HepG2 (cell line): ENCODE results near the gene ZFP82. TPM values are rescaled to one million over a fixed set of nuclear protein-coding genes. Genes with fewer than 3 reads are reported as not detected.

Source experiments
- ATAC-seq: fragments of 200-7000 bp; cut with Tn5 transposase; 3 replicates; pipeline ENCODE4 v1.9.1; 2020; ENCODE audit warnings: mild to moderate bottlenecking, moderate library complexity
- BruUV-seq: library from RNA; stranded (reverse); fragments of 400-500 nt; replicated peaks from 2 replicates; lab custom pipeline; 2021; lab: Mats Ljungman, UMichigan
- CTCF ChIA-PET: fragments of 300-600 bp; formaldehyde crosslinking; extraction: SDS; loops from one replicate; lab custom pipeline; 2021; ENCODE audit warnings: low total read pairs, inconsistent platforms, low intra/inter-chr PET ratio; lab: Yijun Ruan, JAX
- POLR2A ChIA-PET: fragments of 350-600 bp; sonication (Branson Sonifier 250); formaldehyde crosslinking; loops from one replicate; lab custom pipeline; 2020; ENCODE audit warnings: antibody characterized with exemption, inconsistent platforms; lab: Yijun Ruan, JAX
- DNase-seq: peaks from one replicate; pipeline ENCODE4 v3.0.0-alpha.2; 2015; ENCODE audit warnings: low spot score
- FAIRE-seq: peaks from 3 replicates; lab custom pipeline; 2011; peaks lifted over from hg19 to GRCh38; lab: Jason Lieb, UNC
- H2AFZ ChIP-seq: one replicate; pipeline ENCODE4 v1.6.1; 2011; ENCODE audit warnings: low read length, inconsistent platforms
- H3K27ac ChIP-seq: fragments of 300-600 bp; 3 replicates; pipeline ENCODE4 v1.8.0; 2011; ENCODE audit warnings: mixed run types, mild to moderate bottlenecking, mixed read lengths, low read length, inconsistent platforms; ENCODE audit not compliant: insufficient read depth; ENCODE audit errors: extremely low read length
- H3K27me3 ChIP-seq, 2 experiments: fragments of 200-600 bp in 1 of 2; 2 replicates in 1 of 2; 3 replicates in 1 of 2; pipeline versions ENCODE4 v1.6.0 to v1.8.0; 2011; ENCODE audit warnings: low read length in 2 of 2, mild to moderate bottlenecking in 2 of 2, moderate library complexity in 2 of 2, inconsistent platforms in 1 of 2; ENCODE audit not compliant: insufficient read depth in 2 of 2, control insufficient read depth in 1 of 2
- H3K36me3 ChIP-seq, 2 experiments: fragments of 200-600 bp in 1 of 2; replicated peaks in 1 of 2; 2 replicates in 1 of 2; 3 replicates in 1 of 2; pipeline versions ENCODE4 v1.5.1 to v1.8.0; 2011; ENCODE audit warnings: low read length in 2 of 2, inconsistent platforms in 1 of 2; ENCODE audit not compliant: insufficient read depth in 2 of 2, control insufficient read depth in 1 of 2
- H3K4me1 ChIP-seq: 2 replicates; pipeline ENCODE4 v1.5.1; 2012; ENCODE audit warnings: low read length, inconsistent platforms; ENCODE audit not compliant: insufficient read depth
- H3K4me2 ChIP-seq: 2 replicates; pipeline ENCODE4 v1.6.0; 2011; ENCODE audit warnings: low read depth, low read length, inconsistent platforms
- H3K4me3 ChIP-seq, 3 experiments: fragments of 200-600 bp in 1 of 3; sonication (generic), shearing (Covaris generic) in 1 of 3; replicated peaks in 1 of 3; 2 replicates each; pipeline ENCODE4 v1.5.1; 2011 to 2016; ENCODE audit warnings: low read length in 3 of 3, inconsistent platforms in 2 of 3, low read depth in 2 of 3, mild to moderate bottlenecking in 2 of 3, control low read depth in 1 of 3, mixed read lengths in 1 of 3; ENCODE audit not compliant: insufficient read depth in 1 of 3
- H3K79me2 ChIP-seq: one replicate; pipeline ENCODE4 v1.6.1; 2011; ENCODE audit warnings: low read length, inconsistent platforms; ENCODE audit not compliant: insufficient read depth
- H3K9ac ChIP-seq: 2 replicates; pipeline ENCODE4 v1.6.0; 2011; ENCODE audit warnings: mild to moderate bottlenecking, low read depth, low read length, inconsistent platforms; ENCODE audit not compliant: insufficient read depth
- H3K9me3 ChIP-seq: 2 replicates; pipeline ENCODE4 v1.5.1; 2012; ENCODE audit warnings: mild to moderate bottlenecking, low read length
- H4K20me1 ChIP-seq: 2 replicates; pipeline ENCODE4 v1.6.0; 2011; ENCODE audit warnings: inconsistent platforms, mild to moderate bottlenecking, low read length, moderate library complexity; ENCODE audit not compliant: insufficient read depth
- CEBPG ChIP-seq: IDR thresholded peaks from 2 replicates; pipeline ENCODE4 v1.6.1; 2016
- GATAD2A ChIP-seq: IDR thresholded peaks from 2 replicates; pipeline ENCODE4 v1.6.1; 2016
- GFI1 ChIP-seq: sonication (generic); formaldehyde crosslinking; IDR thresholded peaks from 2 replicates; pipeline ENCODE4 v1.5.0; 2020; ENCODE audit warnings: missing genetic modification reagents, mild to moderate bottlenecking, borderline replicate concordance
- HNF1A ChIP-seq, 2 experiments: sonication (generic) in 1 of 2; formaldehyde crosslinking in 1 of 2; IDR thresholded peaks; 2 replicates each; pipeline versions ENCODE4 v1.4.0 to v1.6.1; 2016 to 2020; ENCODE audit warnings: borderline replicate concordance in 1 of 2, low read depth in 1 of 2, mild to moderate bottlenecking in 1 of 2, missing genetic modification reagents in 1 of 2
- HNF4A ChIP-seq: sonication (generic); formaldehyde crosslinking; IDR thresholded peaks from 2 replicates; pipeline ENCODE4 v1.4.0; 2020; ENCODE audit warnings: missing genetic modification reagents
- IRF2 ChIP-seq: IDR thresholded peaks from 2 replicates; pipeline ENCODE4 v1.6.1; 2018; ENCODE audit warnings: missing genetic modification reagents, missing compliant biosample characterization
- KAT8 ChIP-seq: IDR thresholded peaks from 2 replicates; pipeline ENCODE4 v1.6.1; 2016; ENCODE audit warnings: missing genetic modification reagents, missing compliant biosample characterization
- MIXL1 ChIP-seq: IDR thresholded peaks from 2 replicates; pipeline ENCODE4 v1.6.1; 2016
- NR2C2 ChIP-seq: sonication (generic); formaldehyde crosslinking; IDR thresholded peaks from 2 replicates; pipeline ENCODE4 v1.4.0; 2020; ENCODE audit warnings: missing genetic modification reagents, mild to moderate bottlenecking, moderate library complexity, borderline replicate concordance
- POLR2A ChIP-seq, 2 experiments: IDR thresholded peaks; 2 replicates each; pipeline ENCODE4 v1.6.1; 2011; ENCODE audit warnings: low read depth in 2 of 2, low read length in 2 of 2, mild to moderate bottlenecking in 1 of 2, moderate library complexity in 1 of 2; ENCODE audit not compliant: insufficient read depth in 1 of 2
- POLR2AphosphoS5 ChIP-seq: IDR thresholded peaks from 2 replicates; pipeline ENCODE4 v1.6.1; 2012; ENCODE audit warnings: low read depth, low read length
- RCOR2 ChIP-seq: IDR thresholded peaks from 2 replicates; pipeline ENCODE4 v1.6.1; 2016; ENCODE audit warnings: missing biosample characterization, missing genetic modification reagents
- RXRB ChIP-seq: IDR thresholded peaks from 2 replicates; pipeline ENCODE4 v1.6.1; 2016; ENCODE audit warnings: borderline replicate concordance, missing genetic modification reagents, missing compliant biosample characterization
- SALL2 ChIP-seq: sonication (generic); formaldehyde crosslinking; IDR thresholded peaks from 2 replicates; pipeline ENCODE4 v1.8.1; 2023; ENCODE audit warnings: mild to moderate bottlenecking, missing genetic modification reagents, inconsistent platforms
- SMC3 ChIP-seq: IDR thresholded peaks from 2 replicates; pipeline ENCODE4 v1.6.1; 2011; ENCODE audit warnings: low read length, improper control_type of control experiment
- SP5 ChIP-seq: IDR thresholded peaks from 2 replicates; pipeline ENCODE4 v1.6.1; 2016; ENCODE audit warnings: low read depth, borderline replicate concordance
- ZFY ChIP-seq: sonication (generic); formaldehyde crosslinking; IDR thresholded peaks from 2 replicates; pipeline ENCODE4 v1.4.0; 2020; ENCODE audit warnings: missing genetic modification reagents
- ZNF121 ChIP-seq: sonication (generic); formaldehyde crosslinking; IDR thresholded peaks from 2 replicates; pipeline ENCODE4 v1.5.0; 2020; ENCODE audit warnings: mild to moderate bottlenecking, missing genetic modification reagents
- ZNF317 ChIP-seq: sonication (generic); formaldehyde crosslinking; IDR thresholded peaks from 2 replicates; pipeline ENCODE4 v1.5.0; 2020; ENCODE audit warnings: mild to moderate bottlenecking, missing genetic modification reagents
- ZNF331 ChIP-seq: sonication (generic); formaldehyde crosslinking; IDR thresholded peaks from 2 replicates; pipeline ENCODE4 v1.4.0; 2020; ENCODE audit warnings: missing genetic modification reagents
- ZNF550 ChIP-seq: sonication (generic); formaldehyde crosslinking; IDR thresholded peaks from 2 replicates; pipeline ENCODE4 v1.4.0; 2020; ENCODE audit warnings: mild to moderate bottlenecking, missing genetic modification reagents, borderline replicate concordance
- ZNF652 ChIP-seq: IDR thresholded peaks from 2 replicates; pipeline ENCODE4 v1.6.1; 2016; ENCODE audit warnings: low read depth, borderline replicate concordance
- ZSCAN29 ChIP-seq: sonication (generic); formaldehyde crosslinking; conservative IDR thresholded peaks from 2 replicates; pipeline ENCODE4 v1.4.0; 2020; ENCODE audit warnings: mild to moderate bottlenecking, missing genetic modification reagents
- WGBS: methylation state at CpG from one replicate; pipeline ENCODE4 v1.1.6; 2017; ENCODE audit warnings: low lambda C conversion rate; 5-methylcytosine and 5-hydroxymethylcytosine counted together
- in situ Hi-C: cut with HindIII; loops from 2 replicates; pipeline ENCODE4 v1.10.0; 2017; ENCODE audit warnings: low pct_unique_long_range_greater_than_20kb; ENCODE audit not compliant: extremely low pct_ligation_motif_present
- intact Hi-C: fragments of 100-400 bp; cut with micrococcal nuclease; formaldehyde crosslinking; loops from one replicate; pipeline ENCODE4 v1.10.0; 2022; ENCODE audit not compliant: unreplicated experiment
- polyA plus RNA-seq, 8 experiments: library from polyadenylated mRNA; depleted of rRNA in 3 of 8; stranded (reverse) in 7 of 8; unstranded in 1 of 8; fragments of >200 nt; fragmentation: Illumina TruSeq in 4 of 8; extraction: Trizol in 4 of 8; gene quantifications; 2 replicates each; pipeline versions ENCODE4 v1.2.1 to v1.2.3, GENCODE V29; 2011 to 2016; ENCODE audit warnings: low read depth in 4 of 8, missing spikeins in 1 of 8, mixed read lengths in 1 of 8; ENCODE audit not compliant: insufficient read depth in 1 of 8
- total RNA-seq, 5 experiments: library from RNA; depleted of rRNA; stranded (reverse); fragments of >200 nt; fragmentation: Illumina TruSeq; extraction: Trizol; gene quantifications; 2 replicates each; pipeline ENCODE4 v1.2.3, GENCODE V29; 2016; ENCODE audit warnings: low read depth in 1 of 5

The ZFP82 gene
- total and polyA plus RNA-seq, 2 of the 13 experiments (the other 11 are each of a cell fraction or from before 2014, with no cell fraction given): 1.7 to 4.3 TPM

DNA sequence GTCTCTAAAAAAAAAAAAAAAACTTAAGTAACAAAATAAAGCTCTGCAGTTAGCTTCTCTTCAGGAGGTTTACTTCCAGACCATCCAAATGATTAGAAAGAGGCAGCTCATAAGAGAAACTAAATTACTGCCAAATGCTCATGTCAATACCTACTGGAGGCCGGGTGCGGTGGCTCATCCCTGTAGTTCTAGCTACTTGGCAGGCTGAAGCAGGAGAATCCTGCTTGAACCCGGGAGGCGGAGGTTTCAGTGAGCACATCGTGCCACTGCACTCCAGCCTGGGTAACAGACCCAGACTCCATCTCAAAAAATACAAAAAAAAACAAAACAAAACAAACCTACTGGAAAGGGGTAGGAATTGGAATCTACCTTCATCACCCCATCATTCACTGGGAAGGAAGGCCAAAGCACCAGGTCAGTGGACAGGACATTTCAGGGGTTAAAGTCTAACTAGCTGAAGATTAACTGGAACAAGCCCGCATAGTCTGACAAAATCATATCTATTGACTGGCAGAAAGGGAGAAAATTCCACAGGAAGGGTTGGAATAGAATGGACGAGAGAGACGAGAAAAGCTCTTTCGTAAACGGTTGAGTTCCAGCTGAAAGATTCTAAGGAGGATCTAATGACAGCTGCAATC is 40.8 kb downstream of the ZFP82 start:
- Histone ChIP-seq H3K9ac (peak overlapping the region; percentile 77), H3K27ac (peak overlapping the region; percentile 83), H3K4me1 (peaks cover 20% of the 10 kb centered on the region), H2AFZ (no peak overlapping the region), H3K9me3 (0 out of 2 replicates have a peak, but pooled peaks cover 3% of the 10 kb centered on the region), H3K4me2 (peak overlapping the region; percentile 69), H3K27me3 (no peaks in the 10 kb centered on the region; a peak in 1 of 5 replicates), H3K4me3 (peak overlapping the region; percentile 68 to 85 (median 81)), H4K20me1 (no peaks in the 10 kb centered on the region), H3K36me3 (no peaks in the 10 kb centered on the region), H3K79me2 (peaks cover 6% of the 10 kb centered on the region)
- DNase-seq (peak; percentile 74), ATAC-seq (peak; percentile 64), FAIRE-seq (peak; percentile 57)
- intact Hi-C loops: loop anchor here (2.0 kb wide), 1 partner anchor 111 kb away; the partner anchor contains the start of gene ZNF566
- ChIA-PET POLR2A (interaction anchor here (0.6 to 2.9 kb wide), 7 partner anchors 9 to 840 kb away, joined by 3 to 25 read pairs (median 4); partner anchors contain the start of genes ZFP82, ZNF146, ZNF345 and ZNF565), CTCF (no interaction called here)
- WGBS: 28% methylated on average over 9 of the region's 10 CpGs
- in situ Hi-C loops: no loop called here
- BruUV-seq: no TSS peak
- TF ChIP-seq NR2C2 (CRISPR knock-in tag) (peak; percentile 20; the same call in 1 of the 2 replicates), POLR2AphosphoS5 (peak; percentile 25; the same call in 1 of the 2 replicates), SMC3 (peak; percentile 2; the same call in 1 of the 2 replicates), HNF1A (IDR thresholded peaks at IDR 0.05; ENCODE audit: low read depth) (peak; percentile 67), HNF1A (CRISPR knock-in tag; IDR thresholded peaks at IDR 0.05; ENCODE audit: borderline replicate concordance) (peak; percentile 52; the same call in 1 of the 2 replicates), SALL2 (CRISPR knock-in tag) (no peak), ZNF550 (CRISPR knock-in tag) (no peak), IRF2 (CRISPR knock-in tag) (peak; percentile 50; the same call in 1 of the 2 replicates), MIXL1 (CRISPR knock-in tag) (peak; percentile 80; the same call in 1 of the 2 replicates), RCOR2 (CRISPR knock-in tag) (0 out of 2 replicates have a peak, but pooled peaks have one; percentile 59), ZNF121 (CRISPR knock-in tag) (peak; percentile 88), RXRB (CRISPR knock-in tag) (0 out of 2 replicates have a peak, but pooled peaks have one; percentile 9), SP5 (no peak), CEBPG (CRISPR knock-in tag) (peak; percentile 42; the same call in 1 of the 2 replicates), ZNF317 (CRISPR knock-in tag) (no peak), HNF4A (CRISPR knock-in tag) (peak; percentile 86), ZNF652 (CRISPR knock-in tag) (peak; percentile 93), GATAD2A (CRISPR knock-in tag) (peak; percentile 56), GFI1 (peak; percentile 43; the same call in 1 of the 2 replicates), ZSCAN29 (CRISPR knock-in tag) (0 out of 2 replicates have a peak, but pooled peaks have one; percentile 54), KAT8 (CRISPR knock-in tag) (peak; percentile 35; the same call in 1 of the 2 replicates), POLR2A (IDR thresholded peaks at IDR 0.05; ENCODE audit: insufficient read depth in 1 of 2, low read depth in 2 of 2, low read length in 2 of 2) (0 out of 4 replicates have a peak, but pooled peaks of 1 of the 2 experiments have one; percentile 31), ZFY (peak; percentile 36; the same call in 1 of the 2 replicates), ZNF331 (CRISPR knock-in tag) (peak; percentile 44; the same call in 1 of the 2 replicates)
